ENCODE data around the gene QRFP. TPM values are rescaled to one million over a fixed set of nuclear protein-coding genes. Genes with fewer than 3 reads are reported as not detected.

QRFP gene
- polyA plus RNA-seq, 1 of the 3 experiments (the other 2 are of a cell fraction): not detected

DNA sequence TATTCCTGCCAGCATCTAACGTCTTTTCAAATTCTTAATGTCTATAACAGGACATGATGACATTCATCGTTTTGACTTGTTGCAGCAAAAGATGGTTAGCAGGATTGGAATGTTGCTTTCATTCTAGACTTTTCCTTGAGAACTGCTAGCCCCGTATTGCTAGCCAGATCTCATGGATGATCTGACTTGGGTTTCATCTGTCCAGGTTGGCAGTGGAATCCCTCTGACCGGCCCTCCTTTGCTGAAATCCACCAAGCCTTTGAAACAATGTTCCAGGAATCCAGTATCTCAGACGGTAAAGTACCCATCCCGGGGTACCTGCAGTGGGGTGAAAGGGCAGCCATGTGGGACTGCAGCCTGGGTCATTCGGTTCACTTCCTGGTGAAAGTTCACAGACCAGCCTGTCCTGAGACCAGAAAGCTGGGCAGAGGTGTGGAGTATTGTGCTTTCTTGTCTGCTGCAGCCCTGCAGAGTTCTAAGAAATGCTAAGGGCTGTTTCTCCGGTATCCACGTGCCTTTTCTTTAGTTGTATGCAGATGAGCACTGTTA, 16.7 kb downstream of the QRFP start:
- Histone ChIP-seq H3K4me1 (ENCODE audit: control insufficient read depth in 1 of 2, insufficient read depth in 2 of 2, low read depth in 1 of 2, low read length in 1 of 2) (no peaks in the 10 kb centered on the region), H3K9me2 (no peaks in the 10 kb centered on the region), H3K27me3 (ENCODE audit: insufficient read depth) (no peaks in the 10 kb centered on the region), H3K79me2 (ENCODE audit: insufficient read depth) (peaks cover 36% of the 10 kb centered on the region; the same call in 1 of the 2 replicates), H3K36me3 (replicated peaks in 1 of 2; ENCODE audit: control insufficient read depth in 1 of 2, insufficient read depth in 2 of 2, low read length in 1 of 2) (peaks cover 65 to 70% of the 10 kb centered on the region in 2 experiments), H3F3A (replicated peaks; ENCODE audit: insufficient read depth) (no peaks in the 10 kb centered on the region), H3K4me3 (ENCODE audit: low read depth in 2 of 2, low read length in 1 of 2) (no peak overlapping the region), H4K20me1 (ENCODE audit: insufficient read depth) (peaks cover 14% of the 10 kb centered on the region; the same call in 1 of the 2 replicates), H3K9ac (no peak overlapping the region), H3K9me3 (no peaks in the 10 kb centered on the region), H2AFZ (ENCODE audit: low read depth) (no peak overlapping the region), H3K27ac (ENCODE audit: low read depth in 2 of 2, low read length in 1 of 2) (no peak overlapping the region), H3K4me2 (no peak overlapping the region)
- ChIA-PET CTCF (interaction anchor here (0.7 to 2.2 kb wide), 5 partner anchors 10 to 420 kb away, joined by 3 to 11 read pairs (median 6); no protein-coding TSS in a partner anchor), POLR2A (no interaction called here)
- no peak for TF ChIP-seq EP300 (IDR thresholded peaks at IDR 0.05; ENCODE audit: borderline replicate concordance in 1 of 2, low read depth in 1 of 2, low read length in 1 of 2)
- WGBS (ENCODE audit: low lambda C conversion rate): 97% methylated on average over 9 of the region's 9 CpGs
- no peak for DNase-seq

- 93% methylated on average over 6 of the region's 6 CpGs for WGBS (ENCODE audit: low lambda C conversion rate)
- Histone ChIP-seq H3K4me2 (no peak overlapping the region), H3K4me3 (ENCODE audit: low read depth in 2 of 2, low read length in 1 of 2) (no peak overlapping the region), H3K9ac (no peak overlapping the region), H3K9me3 (no peaks in the 10 kb centered on the region), H4K20me1 (ENCODE audit: insufficient read depth) (peaks cover 22% of the 10 kb centered on the region; the same call in 1 of the 2 replicates), H3K4me1 (ENCODE audit: control insufficient read depth in 1 of 2, insufficient read depth in 2 of 2, low read depth in 1 of 2, low read length in 1 of 2) (no peaks in the 10 kb centered on the region), H3K27ac (ENCODE audit: low read depth in 2 of 2, low read length in 1 of 2) (no peak overlapping the region), H3F3A (replicated peaks; ENCODE audit: insufficient read depth) (no peaks in the 10 kb centered on the region), H3K27me3 (ENCODE audit: insufficient read depth) (no peaks in the 10 kb centered on the region), H3K9me2 (no peaks in the 10 kb centered on the region), H3K36me3 (replicated peaks in 1 of 2; ENCODE audit: control insufficient read depth in 1 of 2, insufficient read depth in 2 of 2, low read length in 1 of 2) (peaks cover 71 to 82% of the 10 kb centered on the region in 2 experiments), H2AFZ (ENCODE audit: low read depth) (no peak overlapping the region), H3K79me2 (ENCODE audit: insufficient read depth) (peaks cover 38% of the 10 kb centered on the region; the same call in 1 of the 2 replicates)
- TF ChIP-seq TEAD4 (IDR thresholded peaks at IDR 0.05; ENCODE audit: borderline replicate concordance, insufficient read depth): no peak
- TF ChIP-seq, protein P1, sequence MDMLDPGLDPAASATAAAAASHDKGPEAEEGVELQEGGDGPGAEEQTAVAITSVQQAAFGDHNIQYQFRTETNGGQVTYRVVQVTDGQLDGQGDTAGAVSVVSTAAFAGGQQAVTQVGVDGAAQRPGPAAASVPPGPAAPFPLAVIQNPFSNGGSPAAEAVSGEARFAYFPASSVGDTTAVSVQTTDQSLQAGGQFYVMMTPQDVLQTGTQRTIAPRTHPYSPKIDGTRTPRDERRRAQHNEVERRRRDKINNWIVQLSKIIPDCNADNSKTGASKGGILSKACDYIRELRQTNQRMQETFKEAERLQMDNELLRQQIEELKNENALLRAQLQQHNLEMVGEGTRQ (IDR thresholded peaks at IDR 0.05; ENCODE audit: borderline replicate concordance, low read depth, low read length): no peak
- no peak for TF ChIP-seq POLR2AphosphoS5 (IDR thresholded peaks at IDR 0.05; ENCODE audit: low read depth, low read length)
- no peak for TF ChIP-seq GATA2 (CRISPR knock-in tag; IDR thresholded peaks at IDR 0.05)
- TF ChIP-seq CHD2 (IDR thresholded peaks at IDR 0.05; ENCODE audit: low read length, partially characterized antibody): no peak
- TF ChIP-seq FOXM1 (IDR thresholded peaks at IDR 0.05; ENCODE audit: low read depth): no peak
- TF ChIP-seq NRF1 (IDR thresholded peaks at IDR 0.05; ENCODE audit: low read depth, low read length): no peak
- no peak for TF ChIP-seq SIN3A (IDR thresholded peaks at IDR 0.05; ENCODE audit: borderline replicate concordance, low read depth, low read length)
- TF ChIP-seq IRF3 (IDR thresholded peaks at IDR 0.05; ENCODE audit: low read depth, low read length): no peak
- TF ChIP-seq MXI1 (IDR thresholded peaks at IDR 0.05; ENCODE audit: low read depth, low read length): no peak
- no peak for TF ChIP-seq RFX5 (IDR thresholded peaks at IDR 0.05; ENCODE audit: low read length)
- TF ChIP-seq RCOR1 (IDR thresholded peaks at IDR 0.05; ENCODE audit: low read length): no peak
- no peak for TF ChIP-seq NFIC (IDR thresholded peaks at IDR 0.05; ENCODE audit: borderline replicate concordance)
- TF ChIP-seq ELF1 (IDR thresholded peaks at IDR 0.05): no peak
- TF ChIP-seq USF1 (IDR thresholded peaks at IDR 0.05; ENCODE audit: borderline replicate concordance, low read depth): no peak
- TF ChIP-seq, protein P2, sequence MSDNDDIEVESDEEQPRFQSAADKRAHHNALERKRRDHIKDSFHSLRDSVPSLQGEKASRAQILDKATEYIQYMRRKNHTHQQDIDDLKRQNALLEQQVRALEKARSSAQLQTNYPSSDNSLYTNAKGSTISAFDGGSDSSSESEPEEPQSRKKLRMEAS (IDR thresholded peaks at IDR 0.05; ENCODE audit: low read depth): no peak
- TF ChIP-seq, protein P3, sequence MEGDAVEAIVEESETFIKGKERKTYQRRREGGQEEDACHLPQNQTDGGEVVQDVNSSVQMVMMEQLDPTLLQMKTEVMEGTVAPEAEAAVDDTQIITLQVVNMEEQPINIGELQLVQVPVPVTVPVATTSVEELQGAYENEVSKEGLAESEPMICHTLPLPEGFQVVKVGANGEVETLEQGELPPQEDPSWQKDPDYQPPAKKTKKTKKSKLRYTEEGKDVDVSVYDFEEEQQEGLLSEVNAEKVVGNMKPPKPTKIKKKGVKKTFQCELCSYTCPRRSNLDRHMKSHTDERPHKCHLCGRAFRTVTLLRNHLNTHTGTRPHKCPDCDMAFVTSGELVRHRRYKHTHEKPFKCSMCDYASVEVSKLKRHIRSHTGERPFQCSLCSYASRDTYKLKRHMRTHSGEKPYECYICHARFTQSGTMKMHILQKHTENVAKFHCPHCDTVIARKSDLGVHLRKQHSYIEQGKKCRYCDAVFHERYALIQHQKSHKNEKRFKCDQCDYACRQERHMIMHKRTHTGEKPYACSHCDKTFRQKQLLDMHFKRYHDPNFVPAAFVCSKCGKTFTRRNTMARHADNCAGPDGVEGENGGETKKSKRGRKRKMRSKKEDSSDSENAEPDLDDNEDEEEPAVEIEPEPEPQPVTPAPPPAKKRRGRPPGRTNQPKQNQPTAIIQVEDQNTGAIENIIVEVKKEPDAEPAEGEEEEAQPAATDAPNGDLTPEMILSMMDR (IDR thresholded peaks at IDR 0.05): no peak
- TF ChIP-seq, protein P4, sequence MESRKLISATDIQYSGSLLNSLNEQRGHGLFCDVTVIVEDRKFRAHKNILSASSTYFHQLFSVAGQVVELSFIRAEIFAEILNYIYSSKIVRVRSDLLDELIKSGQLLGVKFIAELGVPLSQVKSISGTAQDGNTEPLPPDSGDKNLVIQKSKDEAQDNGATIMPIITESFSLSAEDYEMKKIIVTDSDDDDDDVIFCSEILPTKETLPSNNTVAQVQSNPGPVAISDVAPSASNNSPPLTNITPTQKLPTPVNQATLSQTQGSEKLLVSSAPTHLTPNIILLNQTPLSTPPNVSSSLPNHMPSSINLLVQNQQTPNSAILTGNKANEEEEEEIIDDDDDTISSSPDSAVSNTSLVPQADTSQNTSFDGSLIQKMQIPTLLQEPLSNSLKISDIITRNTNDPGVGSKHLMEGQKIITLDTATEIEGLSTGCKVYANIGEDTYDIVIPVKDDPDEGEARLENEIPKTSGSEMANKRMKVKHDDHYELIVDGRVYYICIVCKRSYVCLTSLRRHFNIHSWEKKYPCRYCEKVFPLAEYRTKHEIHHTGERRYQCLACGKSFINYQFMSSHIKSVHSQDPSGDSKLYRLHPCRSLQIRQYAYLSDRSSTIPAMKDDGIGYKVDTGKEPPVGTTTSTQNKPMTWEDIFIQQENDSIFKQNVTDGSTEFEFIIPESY (IDR thresholded peaks at IDR 0.05; ENCODE audit: borderline replicate concordance, low read depth): no peak
- no peak for TF ChIP-seq YY1 (IDR thresholded peaks at IDR 0.05; ENCODE audit: low read depth)
- TF ChIP-seq FOSL2 (IDR thresholded peaks at IDR 0.05; ENCODE audit: borderline replicate concordance, low read depth): no peak
- no peak for DNase-seq
- ChIA-PET POLR2A (no interaction called here), CTCF (interaction anchor here (1.4 to 2.2 kb wide), 3 partner anchors 8 to 63 kb away, joined by 3 to 8 read pairs (median 6); no protein-coding TSS in a partner anchor)
These were observed 18.3 kb downstream of the QRFP start for GRCh38 chr9:130878295-130878694.

Measured in SK-N-SH (cell line).